Measurements from ENCODE around the gene CDC6. TPM values are rescaled to one million over a fixed set of nuclear protein-coding genes. Genes with fewer than 3 reads are reported as not detected.
A peak's percentile ranks its signal among the peaks of the same experiment; 100 is the strongest.

The CDC6 gene
- total and polyA plus RNA-seq, 7 donors: 0.27 to 2.5 (median 0.86) TPM

DNA sequence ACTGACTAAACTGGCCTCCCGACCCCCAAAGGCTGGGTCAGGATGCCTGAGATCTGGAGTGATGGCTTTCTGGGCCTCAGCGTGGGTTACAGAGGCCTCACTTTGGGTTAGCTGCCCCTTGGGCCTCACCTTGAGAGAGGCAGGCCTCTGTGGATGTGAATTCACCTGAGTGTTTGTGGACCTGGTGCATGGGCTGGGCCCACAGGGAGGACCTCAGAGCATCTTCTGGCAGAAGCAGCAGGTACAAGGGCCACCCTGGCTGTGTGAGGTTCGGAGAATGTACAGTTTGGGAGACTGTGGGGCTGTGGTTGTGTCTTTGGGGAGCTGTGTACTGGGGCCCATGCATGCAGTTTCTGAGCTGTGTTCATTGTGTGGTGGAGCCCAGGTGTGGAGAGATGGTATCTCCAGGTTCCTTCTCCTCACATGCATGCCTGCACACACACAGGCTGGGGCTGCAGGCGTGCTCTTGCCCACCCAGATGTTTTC, 39.6 kb downstream of the CDC6 start:
- intact Hi-C loops (cut with DNase I): no loop called here
- peak in 1 of 2 donors; percentile 40 for DNase-seq
- H3K27me3 ChIP-seq (ENCODE audit: insufficient read depth in 3 of 3, low read length in 2 of 3): no peaks in the 10 kb centered on the region
- TF ChIP-seq, protein P1, sequence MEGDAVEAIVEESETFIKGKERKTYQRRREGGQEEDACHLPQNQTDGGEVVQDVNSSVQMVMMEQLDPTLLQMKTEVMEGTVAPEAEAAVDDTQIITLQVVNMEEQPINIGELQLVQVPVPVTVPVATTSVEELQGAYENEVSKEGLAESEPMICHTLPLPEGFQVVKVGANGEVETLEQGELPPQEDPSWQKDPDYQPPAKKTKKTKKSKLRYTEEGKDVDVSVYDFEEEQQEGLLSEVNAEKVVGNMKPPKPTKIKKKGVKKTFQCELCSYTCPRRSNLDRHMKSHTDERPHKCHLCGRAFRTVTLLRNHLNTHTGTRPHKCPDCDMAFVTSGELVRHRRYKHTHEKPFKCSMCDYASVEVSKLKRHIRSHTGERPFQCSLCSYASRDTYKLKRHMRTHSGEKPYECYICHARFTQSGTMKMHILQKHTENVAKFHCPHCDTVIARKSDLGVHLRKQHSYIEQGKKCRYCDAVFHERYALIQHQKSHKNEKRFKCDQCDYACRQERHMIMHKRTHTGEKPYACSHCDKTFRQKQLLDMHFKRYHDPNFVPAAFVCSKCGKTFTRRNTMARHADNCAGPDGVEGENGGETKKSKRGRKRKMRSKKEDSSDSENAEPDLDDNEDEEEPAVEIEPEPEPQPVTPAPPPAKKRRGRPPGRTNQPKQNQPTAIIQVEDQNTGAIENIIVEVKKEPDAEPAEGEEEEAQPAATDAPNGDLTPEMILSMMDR (IDR thresholded peaks at IDR 0.05): no peak
- H3K27ac ChIP-seq: peak overlapping the region; percentile 97
- no peaks in the 10 kb centered on the region for H3K9me3 ChIP-seq
- WGBS, 3 donors: 59 to 82% (median 74%) methylated on average over 4 of the region's 4 CpGs
- peaks cover 0 to 9% of the 10 kb centered on the region in 2 donors for H3K36me3 ChIP-seq (ENCODE audit: insufficient read depth in 1 of 2, low read depth in 1 of 2)
- H3K4me3 ChIP-seq: no peak overlapping the region
- no peak for ATAC-seq
- peaks cover 96% of the 10 kb centered on the region for H3K4me1 ChIP-seq

DNA sequence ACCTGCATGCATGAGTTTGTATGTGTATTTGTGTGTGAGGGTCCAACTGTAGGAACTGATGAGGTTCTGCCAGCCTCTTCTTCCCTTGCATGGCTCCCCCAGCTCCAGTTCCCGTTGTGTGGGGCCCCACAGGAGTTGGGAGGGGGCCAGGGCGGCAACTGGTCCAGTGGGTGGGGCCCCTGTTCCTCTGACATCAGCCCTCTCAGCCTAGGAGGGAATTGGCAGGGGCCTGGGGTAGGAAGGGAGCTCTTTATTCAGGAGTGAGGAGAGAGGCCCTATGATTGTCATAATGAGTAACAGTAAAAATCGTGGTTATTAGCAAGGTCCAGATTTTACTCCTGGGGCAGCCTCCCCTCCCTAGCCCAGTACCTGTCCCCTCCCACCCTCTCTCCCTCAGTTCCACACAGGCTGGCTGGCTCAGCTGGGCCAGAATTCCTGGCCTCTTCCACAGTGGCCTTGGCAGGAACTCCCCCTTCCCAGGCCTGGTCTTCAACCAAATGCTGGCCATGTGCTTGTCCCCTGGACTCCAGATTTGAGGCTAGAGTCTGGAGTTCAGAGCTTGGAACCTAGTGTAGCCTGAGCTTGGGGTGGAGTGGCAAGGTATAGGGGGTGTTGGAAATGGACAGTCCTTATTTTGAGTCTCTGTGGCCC, 40.2 kb downstream of the CDC6 start:
- Histone ChIP-seq H3K27ac (peak overlapping the region; percentile 97), H3K4me1 (peaks cover 97% of the 10 kb centered on the region), H3K27me3 (ENCODE audit: insufficient read depth in 3 of 3, low read length in 2 of 3) (no peaks in the 10 kb centered on the region), H3K36me3 (ENCODE audit: insufficient read depth in 1 of 2, low read depth in 1 of 2) (peaks cover 0 to 10% of the 10 kb centered on the region in 2 donors), H3K9me3 (no peaks in the 10 kb centered on the region), H3K4me3 (no peak overlapping the region)
- DNase-seq (peak; percentile 72 to 75), ATAC-seq (no peak)
- WGBS, 3 donors: 0 to 3% (median 0%) methylated on average over 3 of the region's 3 CpGs
- TF ChIP-seq, protein P1 (IDR thresholded peaks at IDR 0.05): no peak
- intact Hi-C loops (cut with DNase I): no loop called here

DNA sequence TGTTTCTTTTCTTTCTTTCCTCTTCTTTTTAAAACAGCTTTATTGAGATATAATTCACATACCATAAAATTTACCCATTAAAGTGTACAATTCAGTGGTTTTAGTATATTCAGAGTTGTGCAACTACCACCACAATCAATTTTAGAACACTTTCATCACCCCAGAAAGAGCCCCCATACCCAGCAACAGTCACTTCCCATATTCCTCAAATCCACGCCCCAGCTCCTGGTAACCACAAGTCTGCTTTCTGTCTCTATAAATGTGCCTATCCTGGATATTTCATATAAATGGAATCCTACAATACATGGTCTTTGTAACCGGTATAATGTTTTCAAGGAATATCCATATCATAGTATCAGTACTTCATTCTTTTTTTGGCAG, 40.7 kb downstream of the CDC6 start:
- H3K4me3 ChIP-seq: no peak overlapping the region
- peaks cover 0 to 15% of the 10 kb centered on the region in 2 donors for H3K36me3 ChIP-seq (ENCODE audit: insufficient read depth in 1 of 2, low read depth in 1 of 2)
- DNase-seq (no peak), ATAC-seq (no peak)
- intact Hi-C loops (cut with DNase I): no loop called here
- peak overlapping the region; percentile 97 for H3K27ac ChIP-seq
- no peaks in the 10 kb centered on the region for H3K27me3 ChIP-seq (ENCODE audit: insufficient read depth in 3 of 3, low read length in 2 of 3)
- TF ChIP-seq, protein P1 (IDR thresholded peaks at IDR 0.05): no peak
- WGBS, 3 donors: 85 to 90% (median 90%) methylated on average over 2 of the region's 2 CpGs
- H3K4me1 ChIP-seq: peaks cover 97% of the 10 kb centered on the region
- H3K9me3 ChIP-seq: no peaks in the 10 kb centered on the region

DNA sequence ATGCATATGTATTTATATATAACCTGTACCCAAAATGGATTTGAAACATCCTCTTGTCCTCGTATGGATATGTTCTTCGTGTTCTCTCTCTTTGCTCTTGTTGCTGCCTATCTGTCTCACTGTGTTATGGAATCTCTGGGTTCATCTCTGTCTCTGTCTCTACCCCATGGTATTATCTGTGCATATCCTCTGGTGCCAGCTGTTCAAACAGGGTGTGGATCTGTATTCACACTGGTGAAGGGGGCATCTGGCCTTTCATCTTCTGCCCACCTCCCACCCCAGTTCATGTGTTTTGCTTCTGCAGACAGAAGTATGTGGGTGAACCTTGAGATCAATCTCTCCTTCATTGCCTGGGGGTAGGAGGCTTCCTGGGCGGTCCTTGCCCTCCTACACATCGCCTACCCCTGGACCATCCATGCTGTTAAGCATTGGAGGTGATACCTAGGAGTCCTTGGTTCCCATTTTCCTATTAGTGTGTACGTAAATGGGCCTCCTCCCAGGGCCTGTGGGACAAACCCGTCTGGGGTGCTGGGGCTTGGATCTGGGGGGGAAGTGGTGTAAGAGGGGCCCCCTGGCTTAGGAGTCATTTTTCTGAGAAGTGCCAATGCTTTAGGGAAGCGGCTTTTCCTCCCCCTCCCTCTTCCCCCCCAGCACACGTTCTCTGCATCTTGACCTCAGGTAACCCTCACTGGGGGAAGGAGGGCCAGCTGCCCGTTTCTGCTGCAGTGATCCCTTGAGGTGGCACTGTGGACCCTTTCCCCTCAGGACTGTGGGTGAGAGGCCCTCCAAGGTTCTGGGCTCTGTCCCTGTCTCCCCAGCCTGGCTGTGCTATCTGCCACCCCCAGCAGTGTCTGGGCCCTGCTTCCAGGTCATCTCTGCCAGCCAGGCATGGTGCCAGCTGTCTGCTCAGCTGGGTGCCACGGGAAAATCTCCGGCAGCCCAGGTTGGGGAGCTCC, 42.4 kb downstream of the CDC6 start:
- DNase-seq (peak in 1 of 2 donors; percentile 84), ATAC-seq (peak in 3 of 4 donors; percentile 7 to 30 (median 22))
- Histone ChIP-seq H3K4me1 (peaks cover 100% of the 10 kb centered on the region), H3K36me3 (ENCODE audit: insufficient read depth in 1 of 2, low read depth in 1 of 2) (peaks cover 0 to 15% of the 10 kb centered on the region in 2 donors), H3K9me3 (no peaks in the 10 kb centered on the region), H3K27me3 (ENCODE audit: insufficient read depth in 3 of 3, low read length in 2 of 3) (no peaks in the 10 kb centered on the region), H3K27ac (peak overlapping the region; percentile 97), H3K4me3 (peak overlapping the region; percentile 52)
- TF ChIP-seq, protein P1 (IDR thresholded peaks at IDR 0.05): no peak
- WGBS, 3 donors: 30 to 41% (median 31%) methylated on average over 11 of the region's 11 CpGs
- intact Hi-C loops (cut with DNase I): no loop called here
